Suprapubic skin (tissue), 4 donors: ENCODE data around the gene C9orf153. TPM values are rescaled to one million over a fixed set of nuclear protein-coding genes. Genes with fewer than 3 reads are reported as not detected.

Experiments used
- DNase-seq, 2 donors: peaks; one replicate each; pipeline ENCODE4 v3.0.0-alpha.2; 2019; ENCODE audit warnings: low spot score in 2 of 2
- H3K27ac ChIP-seq: fragments of 200-600 bp; sonication (generic); one replicate; pipeline ENCODE4 v1.5.1; 2019
- H3K27me3 ChIP-seq: fragments of 200-600 bp; sonication (generic); one replicate; pipeline ENCODE4 v1.5.1; 2019
- H3K36me3 ChIP-seq: fragments of 200-600 bp; sonication (generic); one replicate; pipeline ENCODE4 v1.5.1; 2019
- H3K4me1 ChIP-seq: fragments of 200-600 bp; sonication (generic); one replicate; pipeline ENCODE4 v1.5.1; 2019
- H3K4me3 ChIP-seq: fragments of 200-600 bp; sonication (generic); one replicate; pipeline ENCODE4 v1.5.1; 2019; ENCODE audit warnings: mild to moderate bottlenecking
- H3K9me3 ChIP-seq: fragments of 200-600 bp; sonication (generic); one replicate; pipeline ENCODE4 v1.5.1; 2019
- EP300 ChIP-seq: sonication (generic); formaldehyde crosslinking; IDR thresholded peaks from one replicate; pipeline ENCODE4 v1.6.1; 2017; ENCODE audit warnings: antibody characterized with exemption
- POLR2A ChIP-seq, 2 donors: fragments of 450-650 bp; IDR thresholded peaks; one replicate each; pipeline ENCODE4 v1.6.1; 2017; ENCODE audit warnings: antibody characterized with exemption in 2 of 2, mild to moderate bottlenecking in 2 of 2, moderate library complexity in 2 of 2
- POLR2AphosphoS5 ChIP-seq, 3 donors: sonication (generic); formaldehyde crosslinking; IDR thresholded peaks; one replicate each; pipeline ENCODE4 v1.6.1; 2017; ENCODE audit warnings: antibody characterized with exemption in 3 of 3
- WGBS: methylation state at CpG from one replicate; pipeline ENCODE4 v1.1.5; 2018; 5-methylcytosine and 5-hydroxymethylcytosine counted together
- total RNA-seq, 4 donors: library from RNA; depleted of rRNA; stranded (reverse); fragments of >200 nt; gene quantifications; one replicate each; pipeline ENCODE4 v1.1.0, GENCODE V29; 2016
- TF ChIP-seq, protein P1 (sequence below), 2 donors: fragments of 200-600 bp in 1 of 2; fragments of 450-650 bp in 1 of 2; sonication (generic) in 1 of 2; IDR thresholded peaks; one replicate each; pipeline ENCODE4 v1.5.1; 2016 to 2019; ENCODE audit warnings: antibody characterized with exemption in 2 of 2, mild to moderate bottlenecking in 1 of 2, moderate library complexity in 1 of 2

C9orf153 gene
- total RNA-seq, 4 donors from 2014 or later, result 0.34 to 7.6 TPM; not detected in 2

DNA sequence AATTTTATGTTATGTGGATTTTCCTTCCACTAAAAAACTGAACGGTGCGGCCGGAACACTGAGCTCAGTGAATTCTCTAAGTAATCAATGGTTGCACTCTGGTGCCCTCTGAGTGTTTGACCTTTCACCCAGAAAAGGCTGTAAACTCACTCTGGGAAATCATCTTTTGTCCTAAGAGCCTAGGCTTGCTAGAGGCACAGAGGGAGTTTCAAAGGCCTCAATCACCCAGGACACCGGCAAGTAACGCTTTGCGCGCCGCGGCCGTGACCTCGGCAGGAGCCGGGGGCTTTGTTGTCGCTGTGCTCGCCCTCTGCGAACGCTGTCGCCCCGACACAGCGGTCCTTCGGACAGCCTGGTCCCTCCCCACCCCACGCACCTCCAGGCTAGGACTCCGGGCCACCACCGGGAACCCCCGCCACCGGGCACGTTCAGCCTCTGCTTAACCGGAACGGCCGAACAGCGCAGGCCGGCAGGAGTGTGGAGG lies 22.2 kb upstream of the C9orf153 start:
- 2% methylated on average over 9 of the region's 31 CpGs for WGBS
- Histone ChIP-seq H3K4me1 (peaks cover 26% of the 10 kb centered on the region), H3K4me3 (peak overlapping the region; percentile 79), H3K27ac (peak overlapping the region; percentile 97), H3K27me3 (no peaks in the 10 kb centered on the region), H3K36me3 (no peaks in the 10 kb centered on the region), H3K9me3 (no peaks in the 10 kb centered on the region)
- no peak for DNase-seq
- TF ChIP-seq POLR2A (IDR thresholded peaks at IDR 0.05), result no peak
- no peak for TF ChIP-seq EP300
- TF ChIP-seq, protein P1, sequence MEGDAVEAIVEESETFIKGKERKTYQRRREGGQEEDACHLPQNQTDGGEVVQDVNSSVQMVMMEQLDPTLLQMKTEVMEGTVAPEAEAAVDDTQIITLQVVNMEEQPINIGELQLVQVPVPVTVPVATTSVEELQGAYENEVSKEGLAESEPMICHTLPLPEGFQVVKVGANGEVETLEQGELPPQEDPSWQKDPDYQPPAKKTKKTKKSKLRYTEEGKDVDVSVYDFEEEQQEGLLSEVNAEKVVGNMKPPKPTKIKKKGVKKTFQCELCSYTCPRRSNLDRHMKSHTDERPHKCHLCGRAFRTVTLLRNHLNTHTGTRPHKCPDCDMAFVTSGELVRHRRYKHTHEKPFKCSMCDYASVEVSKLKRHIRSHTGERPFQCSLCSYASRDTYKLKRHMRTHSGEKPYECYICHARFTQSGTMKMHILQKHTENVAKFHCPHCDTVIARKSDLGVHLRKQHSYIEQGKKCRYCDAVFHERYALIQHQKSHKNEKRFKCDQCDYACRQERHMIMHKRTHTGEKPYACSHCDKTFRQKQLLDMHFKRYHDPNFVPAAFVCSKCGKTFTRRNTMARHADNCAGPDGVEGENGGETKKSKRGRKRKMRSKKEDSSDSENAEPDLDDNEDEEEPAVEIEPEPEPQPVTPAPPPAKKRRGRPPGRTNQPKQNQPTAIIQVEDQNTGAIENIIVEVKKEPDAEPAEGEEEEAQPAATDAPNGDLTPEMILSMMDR (IDR thresholded peaks at IDR 0.05), result no peak
- TF ChIP-seq POLR2AphosphoS5 (IDR thresholded peaks at IDR 0.05), result no peak

DNA sequence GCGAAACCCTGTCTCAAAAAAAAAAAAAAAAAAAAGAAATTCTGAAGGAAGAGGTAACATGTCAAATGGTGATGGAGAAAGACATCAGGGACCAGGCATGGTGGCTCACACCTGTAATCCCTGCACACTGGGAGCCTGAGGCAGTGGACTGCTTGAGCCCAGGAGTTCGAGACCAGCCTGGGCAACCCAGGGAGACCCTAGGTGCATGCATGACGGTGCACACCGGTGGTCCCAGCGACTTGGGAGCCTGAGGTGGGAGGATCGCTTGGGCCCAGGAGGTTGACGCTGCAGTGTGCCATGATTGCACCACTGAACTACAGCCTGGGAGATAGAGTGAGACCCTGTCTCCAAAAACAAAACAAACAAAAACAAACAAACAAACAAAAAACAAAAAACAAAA lies 21.1 kb upstream of the C9orf153 start:
- Histone ChIP-seq H3K27ac (no peak overlapping the region), H3K9me3 (no peaks in the 10 kb centered on the region), H3K27me3 (no peaks in the 10 kb centered on the region), H3K36me3 (no peaks in the 10 kb centered on the region), H3K4me3 (no peak overlapping the region), H3K4me1 (peaks cover 35% of the 10 kb centered on the region)
- TF ChIP-seq POLR2AphosphoS5 (IDR thresholded peaks at IDR 0.05) (no peak), EP300 (no peak), POLR2A (IDR thresholded peaks at IDR 0.05) (no peak)
- TF ChIP-seq, protein P1 (IDR thresholded peaks at IDR 0.05), result no peak
- DNase-seq, result no peak
- WGBS, result 91% methylated on average over 7 of the region's 7 CpGs

DNA sequence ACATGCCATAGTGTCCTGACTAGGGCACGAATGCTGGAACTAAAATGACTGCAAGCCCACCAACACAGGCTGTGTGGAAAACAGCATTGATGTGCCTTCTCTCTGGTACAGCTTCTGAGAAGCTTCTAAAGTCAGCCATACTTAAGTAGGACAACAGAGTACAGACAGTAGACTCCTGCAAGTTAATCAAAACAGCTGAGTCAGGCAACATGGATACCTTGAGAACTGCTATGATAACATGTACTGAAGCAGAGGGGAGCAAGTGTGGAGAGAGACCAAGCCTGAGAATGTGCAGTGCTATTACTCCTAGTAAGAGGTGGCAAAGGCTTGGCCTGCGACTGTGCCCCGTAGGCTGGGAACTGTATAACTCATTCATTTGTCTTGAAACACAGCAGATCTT lies 20.4 kb upstream of the C9orf153 start:
- H3K4me3 ChIP-seq, result no peak overlapping the region
- no peaks in the 10 kb centered on the region for H3K36me3 ChIP-seq
- TF ChIP-seq EP300 (no peak), POLR2AphosphoS5 (IDR thresholded peaks at IDR 0.05) (no peak), POLR2A (IDR thresholded peaks at IDR 0.05) (no peak)
- TF ChIP-seq, protein P1 (IDR thresholded peaks at IDR 0.05), result no peak
- H3K4me1 ChIP-seq, result peaks cover 43% of the 10 kb centered on the region
- no peak overlapping the region for H3K27ac ChIP-seq
- no peaks in the 10 kb centered on the region for H3K9me3 ChIP-seq
- no peaks in the 10 kb centered on the region for H3K27me3 ChIP-seq
- 96% methylated on average over 3 of the region's 3 CpGs for WGBS
- DNase-seq, result no peak

DNA sequence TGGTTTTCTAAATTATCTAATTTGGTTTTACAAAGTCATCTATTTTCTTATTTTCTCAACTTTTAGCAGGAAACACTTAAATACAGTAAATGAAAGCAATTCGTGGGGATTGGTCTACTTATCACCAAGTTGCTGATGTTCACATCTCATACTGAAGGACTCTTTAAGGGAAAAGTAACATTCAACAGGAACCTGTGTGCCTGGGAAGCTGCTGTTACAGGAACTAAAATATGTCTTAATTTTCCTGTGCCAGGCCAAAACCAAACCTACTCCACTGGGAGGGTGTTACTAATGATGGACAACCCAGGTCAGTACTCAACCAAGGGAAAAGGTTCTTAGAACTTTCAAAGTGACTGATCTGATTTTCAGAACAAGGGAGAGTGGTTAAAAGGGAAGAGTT lies 17.6 kb upstream of the C9orf153 start:
- 75% methylated on average over 1 of the region's 1 CpG for WGBS
- TF ChIP-seq POLR2AphosphoS5 (IDR thresholded peaks at IDR 0.05) (no peak), EP300 (no peak), POLR2A (IDR thresholded peaks at IDR 0.05) (no peak)
- TF ChIP-seq, protein P1 (IDR thresholded peaks at IDR 0.05), result no peak

DNA sequence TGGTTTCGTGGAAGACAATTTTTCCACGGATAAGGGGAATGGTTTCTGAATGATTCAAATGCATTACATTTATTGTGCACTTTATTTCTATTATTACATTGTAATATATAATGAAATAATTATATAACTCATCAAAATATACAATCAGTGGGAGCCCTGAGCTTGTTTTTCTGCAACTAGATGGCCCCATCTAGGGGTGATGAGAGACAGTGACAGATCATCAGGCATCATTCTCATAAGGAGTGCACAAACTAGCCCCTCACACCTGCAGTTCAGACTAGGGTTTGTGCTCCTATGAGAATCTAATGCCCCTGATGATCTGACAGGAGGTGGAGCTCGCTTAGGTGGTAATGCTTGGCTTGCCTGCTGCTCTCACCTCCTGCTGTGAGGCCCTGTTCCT lies 16.5 kb upstream of the C9orf153 start:
- 90% methylated on average over 2 of the region's 3 CpGs for WGBS
- H3K27ac ChIP-seq, result no peak overlapping the region
- no peak overlapping the region for H3K4me3 ChIP-seq
- TF ChIP-seq EP300 (no peak), POLR2A (IDR thresholded peaks at IDR 0.05) (no peak), POLR2AphosphoS5 (IDR thresholded peaks at IDR 0.05) (no peak)
- TF ChIP-seq, protein P1 (IDR thresholded peaks at IDR 0.05), result no peak
- peaks cover 32% of the 10 kb centered on the region for H3K4me1 ChIP-seq
- H3K27me3 ChIP-seq, result no peaks in the 10 kb centered on the region
- no peaks in the 10 kb centered on the region for H3K9me3 ChIP-seq
- DNase-seq, result no peak
- peaks cover 19% of the 10 kb centered on the region for H3K36me3 ChIP-seq

More for the DNA sequence above, 17.6 kb upstream of the C9orf153 start:
- DNase-seq, result no peak
- Histone ChIP-seq H3K4me3 (no peak overlapping the region), H3K27me3 (no peaks in the 10 kb centered on the region), H3K9me3 (no peaks in the 10 kb centered on the region), H3K36me3 (peaks cover 8% of the 10 kb centered on the region), H3K27ac (no peak overlapping the region), H3K4me1 (peaks cover 36% of the 10 kb centered on the region)
